Activated CD8-positive, alpha-beta memory T cell treated with anti-CD3 and anti-CD28 coated beads for 24 hours (primary cell): ENCODE measurements around the gene SMIM20.
"Not testable (repeated sequence)": the region's sequence is repeated elsewhere in the genome, so short reads cannot be mapped to it uniquely, and the experiment has no call there.

Experiments
- DNase-seq: peaks from one replicate; pipeline ENCODE4 v3.0.0-alpha.2; 2020

SMIM20 gene

DNA sequence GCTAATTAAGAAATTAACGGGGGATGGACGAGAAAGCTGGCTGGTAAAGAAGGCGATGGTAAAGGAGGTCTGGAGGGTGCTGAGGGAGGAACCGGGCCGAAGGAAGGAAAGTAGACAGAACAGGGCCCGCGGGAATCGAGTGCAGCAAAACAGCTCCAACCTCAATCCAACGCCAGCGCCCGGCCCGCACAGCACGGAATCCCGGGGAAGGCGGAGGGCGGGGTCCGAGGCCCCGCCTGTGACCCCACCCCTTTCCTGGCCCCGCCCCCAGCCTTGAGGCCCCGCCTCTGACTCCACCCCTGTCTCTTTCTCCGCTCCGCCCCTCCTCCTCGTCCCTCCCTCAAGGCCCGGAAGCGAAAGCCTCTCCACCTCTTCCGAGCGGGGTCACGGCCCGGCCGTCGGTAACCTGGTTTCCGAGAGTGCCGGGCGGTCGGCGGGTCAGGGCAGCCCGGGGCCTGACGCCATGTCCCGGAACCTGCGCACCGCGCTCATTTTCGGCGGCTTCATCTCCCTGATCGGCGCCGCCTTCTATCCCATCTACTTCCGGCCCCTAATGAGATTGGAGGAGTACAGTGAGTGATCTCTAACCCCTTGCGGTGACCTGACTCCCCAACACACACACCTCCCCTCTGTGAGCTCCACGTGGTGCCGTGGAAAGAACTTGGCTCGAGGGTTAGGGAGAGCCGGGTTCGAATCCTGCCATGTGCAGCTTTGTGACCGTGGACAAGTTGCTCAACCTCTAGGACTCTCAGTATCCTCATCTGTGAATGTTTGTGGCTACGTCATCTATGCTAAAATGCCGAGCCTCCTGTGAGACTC lies at the start of gene SMIM20:
SMIM20 (plus strand) TSS at position 370 of the 819 bp plus-strand sequence; CDS start at position 464, 94 bp downstream.
- DNase-seq, result peak; percentile 95

DNA sequence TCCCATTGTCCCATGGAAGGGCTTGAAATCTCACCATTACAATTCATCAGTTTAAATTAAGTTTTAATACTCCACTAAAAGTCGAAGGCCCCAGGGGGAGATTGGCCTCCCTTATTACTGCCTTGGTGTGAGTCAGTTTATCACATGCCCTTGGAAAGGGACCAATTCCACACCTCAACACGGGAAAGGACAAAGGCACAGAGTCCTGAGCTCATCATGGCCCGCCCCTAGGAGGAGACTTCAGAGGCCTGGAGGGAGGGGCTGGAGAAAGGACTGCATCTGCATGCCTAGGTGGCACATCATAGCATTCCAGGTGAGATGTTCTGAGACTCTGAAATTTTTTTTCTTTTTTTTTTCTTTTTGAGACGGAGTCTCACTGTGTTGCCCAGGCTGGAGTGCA lies 48.4 kb upstream of the SMIM20 start:
- DNase-seq, result no peak

- not testable (repeated sequence) for DNase-seq
These were observed 47.6 kb upstream of the SMIM20 start for GRCh38 chr4:25866401-25866800.

GRCh38 chr4:25867781-25868294 lies 46.2 kb upstream of the SMIM20 start:
- DNase-seq, result no peak

DNA sequence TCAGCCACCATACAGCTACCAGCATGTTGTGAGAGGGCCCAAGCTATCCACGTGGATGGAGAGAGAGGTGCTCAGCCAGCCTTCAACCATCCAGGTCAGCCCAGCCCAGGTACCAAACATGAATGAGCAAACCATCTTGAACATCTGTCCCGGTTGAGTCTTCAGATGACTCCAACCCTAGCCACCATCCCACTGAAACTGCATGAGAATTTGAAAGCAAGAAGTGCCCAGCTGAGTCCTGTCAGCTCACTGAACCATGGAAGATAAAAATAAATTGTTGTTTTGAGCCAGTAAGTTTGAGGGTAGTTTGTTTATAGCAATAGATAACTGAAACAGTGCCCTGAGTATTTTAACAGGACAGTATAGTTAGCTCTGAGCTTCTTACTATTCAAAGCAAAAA lies 43.9 kb upstream of the SMIM20 start:
- DNase-seq, result no peak

GRCh38 chr4:25872851-25873631 lies 41.0 kb upstream of the SMIM20 start:
- no peak for DNase-seq

DNA sequence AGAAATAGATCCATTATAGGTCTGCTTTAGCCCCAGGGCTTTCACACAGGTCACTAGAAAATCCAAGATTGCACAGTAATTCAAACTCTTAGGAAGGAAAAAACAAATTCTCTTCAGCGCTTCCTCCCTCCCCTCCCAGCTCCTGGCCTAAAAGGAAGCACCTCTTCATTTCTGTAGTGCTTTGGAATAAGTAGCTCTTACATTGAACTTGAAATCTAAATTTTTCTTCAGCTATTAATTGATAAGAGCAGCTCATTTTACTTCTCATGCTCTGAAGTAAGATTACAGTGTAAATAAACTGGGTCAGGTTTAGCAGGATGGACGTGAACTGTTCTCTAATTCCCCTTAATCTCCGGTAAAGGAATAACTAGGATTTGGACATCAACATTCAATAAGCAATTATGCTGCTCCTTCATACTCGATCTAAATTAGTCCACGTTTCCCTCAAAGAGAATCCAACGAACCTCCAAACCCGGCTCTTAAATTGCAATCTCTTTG lies 40.3 kb upstream of the SMIM20 start:
- no peak for DNase-seq

DNA sequence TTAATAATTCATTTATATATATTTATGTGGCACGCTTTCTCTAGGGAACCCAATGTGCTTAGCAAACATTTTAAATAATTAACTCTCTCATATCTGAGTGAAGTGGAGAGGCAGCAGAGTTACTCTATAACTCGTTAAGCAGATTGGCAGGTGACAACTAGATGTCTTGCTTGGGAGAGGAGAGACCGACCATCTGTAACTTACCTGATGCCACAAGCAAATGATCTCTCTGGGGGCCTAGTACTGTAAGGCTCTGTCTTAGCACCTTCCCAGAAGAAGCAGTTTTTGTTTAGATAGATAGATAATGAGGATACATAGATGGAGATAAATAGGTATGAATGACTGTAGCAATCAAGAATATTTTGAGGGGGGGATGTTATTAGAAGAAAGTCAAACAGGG lies 39.4 kb upstream of the SMIM20 start:
- DNase-seq, result no peak

GRCh38 chr4:25875281-25875745 lies 38.7 kb upstream of the SMIM20 start:
- no peak for DNase-seq

GRCh38 chr4:25878676-25879075 lies 35.3 kb upstream of the SMIM20 start:
- DNase-seq, result no peak

- DNase-seq, result no peak
These were observed 34.9 kb upstream of the SMIM20 start for GRCh38 chr4:25879091-25879584.

DNA sequence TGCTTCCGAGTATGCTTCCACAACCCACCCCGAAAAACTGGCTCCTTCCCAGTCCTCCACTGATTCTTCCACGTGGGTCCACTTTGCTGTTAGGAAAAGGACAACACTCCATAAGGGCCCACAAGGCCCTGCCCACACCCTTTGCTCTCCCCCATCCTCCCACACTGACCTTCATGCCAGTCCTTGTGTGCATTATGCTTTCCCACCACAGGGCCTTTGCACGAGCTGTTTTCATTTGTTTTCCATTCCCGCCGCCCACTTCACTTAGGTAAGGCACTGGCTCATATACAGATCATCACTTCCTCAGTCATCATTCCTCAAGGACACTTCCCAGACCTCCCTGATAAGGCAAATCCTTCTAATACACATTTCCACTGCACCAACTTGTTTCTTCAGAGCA lies 34.4 kb upstream of the SMIM20 start:
- no peak for DNase-seq

DNA sequence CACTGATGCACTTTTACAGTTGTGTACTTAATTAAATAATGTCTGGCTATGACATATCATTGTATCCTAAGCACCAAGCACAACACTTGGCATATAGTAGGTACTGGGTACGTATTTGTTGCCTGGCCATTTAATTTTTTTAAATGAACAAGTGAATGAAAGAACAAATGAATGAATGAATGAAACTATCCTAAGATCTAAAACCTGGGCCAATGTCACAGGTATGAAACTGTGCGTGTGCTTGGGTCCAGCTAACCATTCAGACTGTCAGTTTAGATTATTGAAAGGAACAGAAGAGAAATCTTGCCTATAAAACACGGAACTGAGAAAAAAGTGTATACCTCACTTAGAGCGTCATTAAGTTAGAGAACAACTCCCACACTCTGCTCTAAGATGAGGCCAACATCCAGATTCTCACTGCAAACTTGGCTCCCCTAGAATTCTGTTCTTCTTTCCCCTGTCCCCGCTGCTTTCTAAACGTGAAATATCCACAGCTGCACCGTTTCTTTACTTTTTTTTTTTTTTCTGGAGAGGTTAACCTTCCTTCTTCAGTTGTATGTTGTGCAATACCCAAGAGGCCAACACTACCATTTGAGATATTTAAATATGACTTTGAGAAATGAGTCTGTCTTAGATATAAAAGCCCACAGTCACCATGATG lies 33.9 kb upstream of the SMIM20 start:
- DNase-seq, result no peak

GRCh38 chr4:25881193-25881592 lies 32.8 kb upstream of the SMIM20 start:
- no peak for DNase-seq

- no peak for DNase-seq
These were observed 31.8 kb upstream of the SMIM20 start for GRCh38 chr4:25882226-25882625.

GRCh38 chr4:25883565-25883964 lies 30.5 kb upstream of the SMIM20 start:
- DNase-seq, result no peak

DNA sequence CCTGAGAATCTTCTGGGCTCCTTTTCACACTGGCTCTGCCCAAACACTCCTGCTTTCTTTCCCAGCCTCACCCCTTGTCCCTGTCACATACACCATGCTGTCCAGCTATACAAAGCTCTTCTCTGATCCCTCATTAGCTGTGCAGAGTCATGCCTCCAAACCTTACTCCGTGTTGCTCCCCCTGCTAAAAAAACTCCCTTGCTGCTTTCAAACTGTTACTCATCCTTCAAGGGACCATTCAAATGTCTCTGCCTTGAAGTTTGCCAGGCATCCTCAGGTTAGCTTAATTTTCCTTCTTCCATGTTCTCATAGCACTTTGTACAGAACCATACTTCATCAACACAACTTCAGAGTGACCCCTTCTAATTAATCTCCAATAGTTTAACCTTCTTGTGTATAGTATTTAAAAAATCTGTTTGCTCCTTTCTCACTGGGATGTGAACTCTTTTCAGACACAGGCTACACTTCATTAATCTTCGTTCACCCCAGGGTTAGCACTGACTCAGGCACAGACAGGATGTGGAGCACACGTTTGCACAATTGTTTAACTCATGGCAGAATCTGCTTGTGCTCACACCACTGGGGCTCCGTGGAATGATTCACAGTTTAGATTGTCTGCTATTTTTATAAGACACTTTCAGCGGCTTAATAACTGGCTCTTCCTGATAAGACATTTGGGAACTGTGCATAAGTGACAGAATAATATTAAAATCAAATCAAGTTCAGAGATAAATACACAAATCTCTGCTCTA lies 29.8 kb upstream of the SMIM20 start:
- DNase-seq, result no peak

DNA sequence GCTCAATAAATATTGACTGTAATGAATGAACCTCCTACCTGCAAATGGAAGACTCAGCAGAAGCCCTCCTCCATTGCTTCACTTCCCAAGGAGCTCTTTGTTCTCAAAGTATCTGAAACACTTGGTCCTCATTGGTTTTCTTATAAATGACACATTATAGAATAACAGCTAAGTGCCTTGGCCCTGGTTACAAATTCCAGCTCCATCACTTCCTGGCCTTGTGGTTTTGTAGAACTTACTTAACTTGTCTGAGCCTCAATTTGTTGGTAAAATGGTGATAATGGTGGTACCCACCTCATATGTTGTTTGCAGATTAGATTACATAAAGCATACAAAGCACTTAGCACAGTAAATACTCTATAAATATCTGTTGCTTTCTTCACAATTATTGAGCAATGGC lies 25.2 kb upstream of the SMIM20 start:
- DNase-seq, result no peak

GRCh38 chr4:25889589-25890503 lies 24.2 kb upstream of the SMIM20 start:
- no peak for DNase-seq

GRCh38 chr4:25890571-25891485 lies 23.2 kb upstream of the SMIM20 start:
- no peak for DNase-seq
